D721Med (cell line): ENCODE measurements around the gene MGAT3.

Source experiments
- DNase-seq: peaks from one replicate; pipeline ENCODE4 v3.0.0; 2011; ENCODE audit warnings: low spot score; ENCODE audit not compliant: insufficient read length
- FAIRE-seq: peaks from 2 replicates; lab custom pipeline; 2011; peaks lifted over from hg19 to GRCh38; lab: Jason Lieb, UNC
- TF ChIP-seq, protein P1 (sequence below): IDR thresholded peaks from 2 replicates; pipeline ENCODE4 v1.5.1; 2012; ENCODE audit warnings: mild to moderate bottlenecking, control low read depth; ENCODE audit not compliant: insufficient read depth; ENCODE audit errors: missing control alignments

MGAT3 gene

DNA sequence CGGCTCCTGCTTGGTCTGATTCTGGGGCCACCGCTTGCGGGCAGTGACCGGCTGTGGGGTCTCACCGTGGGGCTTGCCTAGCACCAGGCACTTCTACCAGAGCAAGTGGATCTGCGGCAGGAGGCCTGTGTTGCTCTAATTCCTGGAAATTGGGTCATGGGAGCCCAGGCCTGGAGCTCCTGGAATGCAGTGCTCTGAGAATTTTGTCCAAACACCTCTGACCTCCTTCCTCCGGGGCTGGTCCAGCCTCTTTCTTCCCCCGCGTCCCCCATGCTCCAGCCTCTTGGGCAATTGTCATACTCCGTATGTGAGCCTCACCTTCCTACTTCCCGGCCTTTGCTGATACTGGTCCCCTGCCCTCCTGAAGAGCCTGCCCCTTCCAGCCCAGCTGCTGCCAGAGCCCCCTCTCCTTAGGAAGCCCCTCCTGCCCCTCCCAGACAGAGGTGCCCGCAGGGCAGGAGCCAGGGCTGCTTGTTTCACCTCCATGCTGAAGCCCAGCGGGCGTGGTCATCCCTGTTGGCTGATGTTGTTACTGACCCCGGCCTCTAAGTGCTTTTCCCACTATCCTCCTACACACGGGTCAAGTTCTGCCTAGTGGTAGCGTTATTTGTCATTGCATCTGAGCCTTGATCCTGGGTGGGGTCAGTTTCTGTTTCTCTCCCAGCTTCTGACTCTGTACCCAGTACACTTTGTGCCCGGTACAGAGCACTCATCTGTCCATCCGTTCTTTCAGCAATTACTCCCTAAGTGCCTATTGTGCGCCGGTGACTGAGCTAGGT, 9.6 kb downstream of the MGAT3 start:
- TF ChIP-seq, protein P1, sequence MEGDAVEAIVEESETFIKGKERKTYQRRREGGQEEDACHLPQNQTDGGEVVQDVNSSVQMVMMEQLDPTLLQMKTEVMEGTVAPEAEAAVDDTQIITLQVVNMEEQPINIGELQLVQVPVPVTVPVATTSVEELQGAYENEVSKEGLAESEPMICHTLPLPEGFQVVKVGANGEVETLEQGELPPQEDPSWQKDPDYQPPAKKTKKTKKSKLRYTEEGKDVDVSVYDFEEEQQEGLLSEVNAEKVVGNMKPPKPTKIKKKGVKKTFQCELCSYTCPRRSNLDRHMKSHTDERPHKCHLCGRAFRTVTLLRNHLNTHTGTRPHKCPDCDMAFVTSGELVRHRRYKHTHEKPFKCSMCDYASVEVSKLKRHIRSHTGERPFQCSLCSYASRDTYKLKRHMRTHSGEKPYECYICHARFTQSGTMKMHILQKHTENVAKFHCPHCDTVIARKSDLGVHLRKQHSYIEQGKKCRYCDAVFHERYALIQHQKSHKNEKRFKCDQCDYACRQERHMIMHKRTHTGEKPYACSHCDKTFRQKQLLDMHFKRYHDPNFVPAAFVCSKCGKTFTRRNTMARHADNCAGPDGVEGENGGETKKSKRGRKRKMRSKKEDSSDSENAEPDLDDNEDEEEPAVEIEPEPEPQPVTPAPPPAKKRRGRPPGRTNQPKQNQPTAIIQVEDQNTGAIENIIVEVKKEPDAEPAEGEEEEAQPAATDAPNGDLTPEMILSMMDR: no peak
- no peak for FAIRE-seq
- no peak for DNase-seq

DNA sequence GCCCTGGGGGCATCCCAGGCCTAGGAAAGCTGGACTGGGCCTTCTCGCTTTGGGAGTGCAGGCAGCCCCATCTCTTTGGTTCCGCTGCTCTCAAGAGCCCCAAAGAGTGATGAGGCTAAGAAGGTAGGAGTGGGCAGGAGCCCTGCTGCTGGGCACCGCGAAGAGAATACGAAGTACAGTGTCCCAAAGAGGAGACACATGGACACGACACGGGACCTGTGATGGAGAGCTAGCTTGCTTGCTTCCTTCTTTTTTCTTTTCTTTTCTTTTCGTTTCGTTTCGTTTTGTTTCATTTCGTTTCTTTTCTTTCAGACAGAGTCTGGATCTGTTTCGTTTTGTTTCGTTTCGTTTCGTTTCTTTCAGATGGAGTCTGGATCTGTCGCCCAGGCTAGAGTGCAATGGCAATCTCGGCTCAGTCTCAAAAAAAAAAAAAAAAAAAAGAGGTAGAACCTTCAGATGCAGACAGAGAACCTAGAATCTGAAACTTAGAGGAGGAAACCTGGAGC, 10.6 kb downstream of the MGAT3 start:
- FAIRE-seq (no peak), DNase-seq (no peak)
- TF ChIP-seq, protein P1: no peak

DNA sequence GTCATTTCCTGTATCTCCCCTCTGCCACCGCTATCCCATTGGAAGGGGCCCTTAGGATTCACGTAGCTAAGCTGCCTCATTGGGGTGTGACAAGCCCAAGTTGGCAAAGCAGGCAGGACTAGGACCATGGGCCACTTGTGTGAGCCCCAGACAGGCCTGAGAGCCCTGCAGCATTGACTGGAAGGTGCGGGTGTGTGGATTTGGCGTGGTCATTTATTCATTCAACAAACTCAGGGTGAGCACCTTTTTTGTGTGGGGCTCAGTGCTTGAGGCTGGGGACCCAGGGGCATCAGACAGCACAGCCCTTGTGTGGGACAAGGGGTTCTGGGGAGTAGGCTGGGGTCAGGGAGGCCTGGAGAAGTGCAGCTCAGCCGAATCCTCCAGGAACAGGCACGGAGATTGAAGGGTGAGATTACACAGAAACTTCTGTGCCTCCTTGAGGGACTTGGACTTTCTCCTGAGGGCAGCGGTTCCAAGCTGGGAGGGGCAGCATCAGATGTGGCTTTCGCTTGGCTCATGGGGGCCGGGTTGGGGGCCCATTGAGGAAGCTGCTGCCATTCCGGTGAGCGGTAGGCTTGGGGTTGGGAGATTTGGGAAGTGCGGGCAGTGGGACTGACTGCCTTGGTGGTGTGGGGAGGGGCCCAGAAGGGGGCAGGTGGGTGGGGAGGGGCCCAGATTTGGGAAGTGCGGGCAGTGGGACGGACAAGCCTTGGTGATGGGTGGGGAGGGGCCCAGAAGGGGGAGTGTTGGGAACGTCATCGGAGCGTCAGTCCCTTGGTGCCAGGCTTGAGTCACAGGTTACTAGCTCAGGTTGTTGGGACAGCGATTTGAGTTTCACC, 11.9 kb downstream of the MGAT3 start:
- DNase-seq (no peak), FAIRE-seq (no peak)
- TF ChIP-seq, protein P1: no peak

DNA sequence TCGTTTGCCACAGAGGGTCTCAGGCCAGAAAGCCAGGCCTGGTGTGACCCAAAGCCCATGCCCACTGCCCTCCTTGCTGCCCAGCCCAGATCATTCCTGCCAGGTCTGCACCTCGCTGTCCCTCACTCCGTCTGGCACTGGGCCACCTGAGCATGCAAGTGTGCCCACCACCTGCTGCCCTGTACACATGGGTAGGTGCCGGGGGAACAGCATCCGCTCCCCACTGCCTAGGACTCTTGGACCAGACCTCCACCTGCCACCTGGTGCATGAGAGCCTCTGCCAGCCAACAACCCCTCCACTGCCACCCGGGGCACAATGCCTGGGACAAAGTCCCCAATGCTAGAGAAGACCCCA, 12.5 kb downstream of the MGAT3 start:
- DNase-seq: no peak
- FAIRE-seq: no peak
- TF ChIP-seq, protein P1: no peak

DNA sequence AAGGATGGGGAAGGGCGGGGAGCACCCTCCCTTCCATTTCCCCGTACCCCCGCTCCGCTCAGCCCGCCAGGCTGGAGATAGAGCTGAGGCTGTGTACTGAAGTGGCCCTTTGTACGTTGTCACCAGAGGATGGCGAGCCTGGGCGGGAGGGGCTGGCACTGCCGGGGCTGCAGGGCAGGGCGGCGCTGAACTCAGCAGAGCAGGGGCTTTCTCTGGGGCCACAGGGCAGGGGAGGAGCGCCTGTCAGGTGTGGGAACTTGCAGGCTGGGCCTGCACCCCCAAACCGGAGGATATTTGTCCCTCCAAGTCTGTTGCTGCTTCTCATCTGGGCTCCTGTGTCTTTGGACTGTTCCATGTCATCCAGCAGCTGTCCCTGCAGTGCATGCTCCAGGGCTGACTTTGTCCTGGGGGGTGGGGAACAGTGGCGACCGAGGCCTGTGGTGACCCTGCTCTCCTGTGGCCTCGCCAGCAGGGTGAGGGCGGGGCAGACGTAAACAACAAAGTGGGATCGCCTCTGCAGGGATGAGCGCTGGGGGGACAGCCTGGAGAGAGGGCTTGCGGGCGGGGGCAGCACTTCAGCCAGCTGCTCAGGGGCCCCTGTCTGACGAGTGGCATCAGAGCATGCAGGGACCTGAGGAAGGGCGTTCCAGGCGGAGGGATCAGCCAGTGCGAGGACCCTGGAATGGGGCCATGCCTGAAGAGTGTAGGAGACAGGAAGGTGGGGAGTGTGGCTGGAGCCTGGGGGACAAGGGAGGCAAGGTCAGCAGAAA, 13.1 kb downstream of the MGAT3 start:
- TF ChIP-seq, protein P1: no peak
- DNase-seq (no peak), FAIRE-seq (no peak)

DNA sequence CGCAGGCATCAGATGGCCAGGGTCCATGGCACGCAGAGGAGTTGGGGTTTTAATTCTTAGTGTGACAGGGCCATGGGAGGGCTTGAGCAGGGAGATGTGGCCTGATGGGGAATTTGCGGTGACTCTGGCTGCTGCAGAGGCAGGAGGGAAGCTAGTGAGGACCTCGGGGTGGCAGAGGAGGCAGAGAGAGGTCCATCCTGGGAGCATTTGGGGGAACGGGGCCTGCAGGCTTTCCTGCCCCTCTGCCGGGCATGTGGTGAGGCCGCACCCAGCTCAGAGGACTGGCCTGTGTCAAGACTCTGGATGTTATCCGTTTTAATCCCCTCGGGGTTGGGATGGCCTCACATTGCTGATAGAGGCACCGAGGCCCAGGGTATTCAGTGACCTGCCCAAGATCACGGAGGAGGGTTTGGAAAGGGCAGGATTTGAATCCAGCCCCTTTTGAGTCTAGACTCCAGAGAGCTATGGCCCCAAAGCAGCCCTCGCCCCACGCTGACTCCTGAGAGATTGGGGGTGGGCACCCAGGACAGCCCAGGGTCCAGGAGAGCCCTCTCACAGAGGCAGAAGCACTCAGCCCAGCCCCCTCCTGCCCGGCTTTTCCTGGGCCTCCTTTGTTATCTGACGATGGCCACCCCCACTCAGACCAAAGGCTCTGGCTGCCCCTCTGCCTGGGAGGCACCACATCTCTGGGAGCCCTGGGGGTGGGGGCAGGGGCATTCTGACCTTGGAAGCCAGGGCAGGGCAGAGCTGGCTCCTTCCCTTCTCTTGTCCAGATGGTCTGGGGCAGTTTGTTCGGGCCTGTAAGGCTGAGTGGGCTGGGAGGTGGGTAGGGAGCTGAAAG, 13.9 kb downstream of the MGAT3 start:
- DNase-seq (no peak), FAIRE-seq (no peak)
- TF ChIP-seq, protein P1: no peak
